ENCODE results near the gene BSDC1. TPM values are rescaled to one million over a fixed set of nuclear protein-coding genes. Genes with fewer than 3 reads are reported as not detected.
"Not testable (repeated sequence)": the region's sequence is repeated elsewhere in the genome, so short reads cannot be mapped to it uniquely, and the experiment has no call there.

Gene BSDC1, protein sequence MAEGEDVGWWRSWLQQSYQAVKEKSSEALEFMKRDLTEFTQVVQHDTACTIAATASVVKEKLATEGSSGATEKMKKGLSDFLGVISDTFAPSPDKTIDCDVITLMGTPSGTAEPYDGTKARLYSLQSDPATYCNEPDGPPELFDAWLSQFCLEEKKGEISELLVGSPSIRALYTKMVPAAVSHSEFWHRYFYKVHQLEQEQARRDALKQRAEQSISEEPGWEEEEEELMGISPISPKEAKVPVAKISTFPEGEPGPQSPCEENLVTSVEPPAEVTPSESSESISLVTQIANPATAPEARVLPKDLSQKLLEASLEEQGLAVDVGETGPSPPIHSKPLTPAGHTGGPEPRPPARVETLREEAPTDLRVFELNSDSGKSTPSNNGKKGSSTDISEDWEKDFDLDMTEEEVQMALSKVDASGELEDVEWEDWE
- total RNA-seq (10 to 100 TPM; 35.1 to 37.6 TPM), polyA plus RNA-seq (50.0 TPM)

DNA sequence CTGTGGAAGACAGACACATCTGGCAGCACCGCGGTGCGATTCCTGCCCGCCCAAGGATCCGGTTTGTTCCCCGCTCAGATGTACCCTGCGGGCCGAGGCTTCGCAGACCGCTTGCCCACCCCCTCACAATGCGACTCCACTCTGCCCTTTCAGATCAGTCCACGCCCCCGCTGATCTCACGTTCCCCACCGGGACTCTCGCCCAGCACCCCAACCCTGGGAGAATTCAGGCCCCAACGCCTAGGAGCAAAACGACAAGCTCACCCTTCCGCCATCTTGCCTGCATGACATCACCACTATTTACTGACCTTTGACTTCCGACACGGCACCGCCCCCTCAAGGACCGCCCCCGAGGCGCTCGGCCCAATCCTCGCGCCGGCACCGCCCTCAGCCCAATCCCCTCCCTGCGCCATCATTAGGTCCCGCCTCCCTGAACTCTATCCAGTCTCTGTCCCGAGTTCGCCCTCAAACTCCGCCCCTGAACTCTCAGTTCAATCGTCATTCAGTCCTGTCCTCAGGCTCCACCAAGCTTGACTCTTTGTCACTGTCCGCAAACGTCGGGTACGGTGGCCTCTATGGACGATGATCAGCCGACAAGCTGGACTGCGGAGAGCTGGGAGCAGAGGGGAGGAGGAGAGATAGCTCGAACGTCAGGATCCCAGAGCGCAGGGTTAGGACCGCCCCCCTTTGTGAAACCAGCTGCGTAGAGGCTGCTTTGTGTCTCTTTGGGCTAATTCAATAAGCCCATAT is at the start of gene BSDC1:
BSDC1 (minus strand) TSS at position 301 of the 749 bp plus-strand sequence; CDS start at position 274, 27 bp downstream.
- Mint-ChIP-seq H3K36me3 (peaks cover 0 to 20% (median 1%) of the 10 kb centered on the region in 3 donors), H3K4me1 (peaks cover 12 to 26% (median 14%) of the 10 kb centered on the region in 3 donors), H3K27me3 (peaks cover 0 to 2% of the 10 kb centered on the region in 2 donors), H3K4me3 (peak within 1 kb of the TSS; percentile 92 to 100 (median 98)), H3K27ac (peak within 1 kb of the TSS; percentile 84 to 100 (median 100)), H3K9me3 (no peaks in the 10 kb centered on the region)
- Histone ChIP-seq H3K4me1 (ENCODE audit: insufficient read depth, low read length) (peaks cover 39% of the 10 kb centered on the region), H3K27me3 (ENCODE audit: insufficient read depth, low read length, poor library complexity, severe bottlenecking) (no peaks in the 10 kb centered on the region), H3K36me3 (ENCODE audit: insufficient read depth, low read length) (peaks cover 20% of the 10 kb centered on the region), H3K27ac (ENCODE audit: low read depth, low read length) (peak within 1 kb of the TSS; percentile 99), H3K9me3 (ENCODE audit: low read length) (no peaks in the 10 kb centered on the region), H3K4me3 (ENCODE audit: low read length) (peak within 1 kb of the TSS; percentile 99)
- DNase-seq = peak; percentile 96 to 98 (median 97)
- ChIA-PET POLR2A (interaction anchor here (0.6 to 2.2 kb wide), 22 partner anchors 8 to 381 kb away, joined by 3 to 18 read pairs (median 4); partner anchors contain the start of genes CCDC28B, IQCC, KHDRBS1 and KPNA6), CTCF (interaction anchor here (0.6 to 2.9 kb wide), 8 partner anchors 9 to 430 kb away, joined by 3 to 18 read pairs (median 4); partner anchors contain the start of genes KPNA6 and MARCKSL1)

DNA sequence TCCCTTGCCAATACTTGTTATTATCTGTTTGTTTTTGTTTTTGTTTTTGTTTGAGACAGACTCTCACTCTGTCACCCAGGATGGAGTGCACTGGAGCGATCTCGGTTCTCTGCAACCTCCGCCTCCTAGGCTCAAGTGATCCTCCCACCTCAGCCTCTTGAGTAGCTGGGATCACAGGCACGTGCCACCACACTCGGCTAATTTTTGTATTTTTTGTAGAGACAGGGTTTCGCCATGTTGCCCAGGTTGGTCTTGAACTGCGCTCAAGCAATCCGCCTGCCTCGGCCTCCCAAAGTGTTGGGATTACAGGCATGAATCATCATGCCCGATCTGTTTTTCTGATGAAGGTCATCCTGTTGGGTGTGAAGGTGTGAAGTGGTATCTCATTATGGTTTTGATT is 47.2 kb upstream of the BSDC1 start:
- DNase-seq; POLR2A ChIA-PET; H3K4me3 ChIP-seq (ENCODE audit: low read length); CTCF ChIA-PET; H3K4me1 Mint-ChIP-seq; H3K36me3 ChIP-seq (ENCODE audit: insufficient read depth, low read length); H3K27ac Mint-ChIP-seq; H3K27ac ChIP-seq (ENCODE audit: low read depth, low read length); H3K9me3 ChIP-seq (ENCODE audit: low read length); H3K4me1 ChIP-seq (ENCODE audit: insufficient read depth, low read length); H3K27me3 ChIP-seq (ENCODE audit: insufficient read depth, low read length, poor library complexity, severe bottlenecking); H3K36me3 Mint-ChIP-seq; H3K4me3 Mint-ChIP-seq: not testable (repeated sequence)
- Mint-ChIP-seq H3K9me3 (peaks cover 0 to 16% (median 8%) of the 10 kb centered on the region in 5 donors), H3K27me3 (peaks cover 27 to 49% of the 10 kb centered on the region in 2 donors)

GRCh38 chr1:32438777-32439176 is 44.5 kb upstream of the BSDC1 start:
- DNase-seq; H3K27ac Mint-ChIP-seq; H3K9me3 ChIP-seq (ENCODE audit: low read length); H3K4me1 ChIP-seq (ENCODE audit: insufficient read depth, low read length); H3K4me1 Mint-ChIP-seq; H3K4me3 Mint-ChIP-seq; CTCF ChIA-PET; H3K27ac ChIP-seq (ENCODE audit: low read depth, low read length); H3K36me3 ChIP-seq (ENCODE audit: insufficient read depth, low read length); H3K4me3 ChIP-seq (ENCODE audit: low read length); H3K36me3 Mint-ChIP-seq; H3K27me3 ChIP-seq (ENCODE audit: insufficient read depth, low read length, poor library complexity, severe bottlenecking): not testable (repeated sequence)
- POLR2A ChIA-PET = interaction anchor here (0.5 kb wide), 1 partner anchor 53 kb away, joined by 5 read pairs; no protein-coding TSS in a partner anchor
- Mint-ChIP-seq H3K27me3 (peaks cover 28 to 51% of the 10 kb centered on the region in 2 donors), H3K9me3 (peaks cover 0 to 16% (median 8%) of the 10 kb centered on the region in 5 donors)

- H3K4me3 Mint-ChIP-seq = no peak overlapping the region
- no peak overlapping the region for H3K27ac Mint-ChIP-seq
- CTCF ChIA-PET = no interaction called here
- no peak overlapping the region for H3K4me3 ChIP-seq (ENCODE audit: low read length)
- peaks cover 33 to 51% of the 10 kb centered on the region in 2 donors for H3K27me3 Mint-ChIP-seq
- peaks cover 4% of the 10 kb centered on the region for H3K9me3 ChIP-seq (ENCODE audit: low read length)
- no peak overlapping the region for H3K27ac ChIP-seq (ENCODE audit: low read depth, low read length)
- no peaks in the 10 kb centered on the region for H3K36me3 ChIP-seq (ENCODE audit: insufficient read depth, low read length)
- no peaks in the 10 kb centered on the region for H3K27me3 ChIP-seq (ENCODE audit: insufficient read depth, low read length, poor library complexity, severe bottlenecking)
- H3K36me3 Mint-ChIP-seq = peaks cover 0 to 9% (median 5%) of the 10 kb centered on the region in 3 donors
- POLR2A ChIA-PET = no interaction called here
- H3K4me1 Mint-ChIP-seq = no peaks in the 10 kb centered on the region
- peaks cover 0 to 16% (median 8%) of the 10 kb centered on the region in 5 donors for H3K9me3 Mint-ChIP-seq
- H3K4me1 ChIP-seq (ENCODE audit: insufficient read depth, low read length) = no peaks in the 10 kb centered on the region
- DNase-seq = no peak
Measured at GRCh38 chr1:32438136-32438535, 43.9 kb upstream of the BSDC1 start.

DNA sequence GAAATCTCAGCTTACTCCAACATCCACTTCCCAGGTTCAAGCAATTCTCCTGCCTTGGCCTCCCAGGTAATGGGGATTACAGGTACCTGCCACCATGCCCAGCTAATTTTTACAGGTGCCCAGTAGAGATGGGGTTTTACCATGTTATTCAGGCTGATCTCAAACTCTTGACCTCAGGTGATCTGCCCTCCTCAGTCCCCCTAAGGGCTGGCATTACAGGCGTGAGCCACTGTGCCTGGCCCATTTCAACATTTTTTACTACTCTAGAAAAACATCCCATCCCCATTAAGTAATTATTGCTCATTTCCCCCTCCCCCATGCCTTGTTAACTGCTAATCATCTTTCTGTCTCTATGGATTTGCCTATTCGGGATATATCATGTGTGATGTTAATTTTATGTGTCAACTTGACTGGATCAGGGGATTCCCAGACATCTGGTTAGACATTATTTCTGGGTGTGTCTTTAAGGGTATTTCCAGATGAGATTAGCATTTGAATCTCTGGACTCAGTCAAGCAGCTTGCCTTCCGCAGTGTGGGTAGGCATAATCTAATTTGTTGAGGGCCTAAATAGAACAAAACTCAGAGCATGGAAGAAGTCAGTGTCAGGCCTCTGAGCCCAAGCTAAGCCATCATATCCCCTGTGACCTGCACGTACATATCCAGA is 37.6 kb upstream of the BSDC1 start:
- Histone ChIP-seq H3K27me3 (ENCODE audit: insufficient read depth, low read length, poor library complexity, severe bottlenecking) (peaks cover 9% of the 10 kb centered on the region), H3K4me3 (ENCODE audit: low read length) (no peak overlapping the region), H3K27ac (ENCODE audit: low read depth, low read length) (no peak overlapping the region), H3K9me3 (ENCODE audit: low read length) (no peaks in the 10 kb centered on the region), H3K4me1 (ENCODE audit: insufficient read depth, low read length) (no peaks in the 10 kb centered on the region), H3K36me3 (ENCODE audit: insufficient read depth, low read length) (no peaks in the 10 kb centered on the region)
- Mint-ChIP-seq H3K4me3 (no peak overlapping the region), H3K9me3 (no peaks in the 10 kb centered on the region), H3K4me1 (no peaks in the 10 kb centered on the region), H3K36me3 (peaks cover 0 to 7% (median 0%) of the 10 kb centered on the region in 3 donors), H3K27ac (no peak overlapping the region), H3K27me3 (peaks cover 23 to 61% of the 10 kb centered on the region in 2 donors)
- no peak for DNase-seq
- ChIA-PET POLR2A (no interaction called here), CTCF (no interaction called here)

- no peaks in the 10 kb centered on the region for H3K4me1 Mint-ChIP-seq
- no peak overlapping the region for H3K27ac Mint-ChIP-seq
- Histone ChIP-seq H3K4me3 (ENCODE audit: low read length) (no peak overlapping the region), H3K27me3 (ENCODE audit: insufficient read depth, low read length, poor library complexity, severe bottlenecking) (peaks cover 15% of the 10 kb centered on the region), H3K9me3 (ENCODE audit: low read length) (no peaks in the 10 kb centered on the region), H3K36me3 (ENCODE audit: insufficient read depth, low read length) (no peaks in the 10 kb centered on the region), H3K27ac (ENCODE audit: low read depth, low read length) (no peak overlapping the region), H3K4me1 (ENCODE audit: insufficient read depth, low read length) (no peaks in the 10 kb centered on the region)
- no peaks in the 10 kb centered on the region for H3K9me3 Mint-ChIP-seq
- no peak for DNase-seq
- H3K4me3 Mint-ChIP-seq = no peak overlapping the region
- H3K27me3 Mint-ChIP-seq = peaks cover 30 to 68% of the 10 kb centered on the region in 2 donors
- POLR2A ChIA-PET = no interaction called here
- H3K36me3 Mint-ChIP-seq = peaks cover 0 to 7% (median 0%) of the 10 kb centered on the region in 3 donors
- CTCF ChIA-PET = no interaction called here
Measured at GRCh38 chr1:32427264-32427963, 33.2 kb upstream of the BSDC1 start.

GRCh38 chr1:32426489-32427255 is 32.4 kb upstream of the BSDC1 start:
- H3K4me1 Mint-ChIP-seq = no peaks in the 10 kb centered on the region
- DNase-seq = no peak
- peaks cover 0 to 7% (median 0%) of the 10 kb centered on the region in 3 donors for H3K36me3 Mint-ChIP-seq
- Histone ChIP-seq H3K4me3 (ENCODE audit: low read length) (no peak overlapping the region), H3K4me1 (ENCODE audit: insufficient read depth, low read length) (no peaks in the 10 kb centered on the region), H3K27me3 (ENCODE audit: insufficient read depth, low read length, poor library complexity, severe bottlenecking) (peaks cover 15% of the 10 kb centered on the region), H3K27ac (ENCODE audit: low read depth, low read length) (no peak overlapping the region), H3K36me3 (ENCODE audit: insufficient read depth, low read length) (no peaks in the 10 kb centered on the region), H3K9me3 (ENCODE audit: low read length) (no peaks in the 10 kb centered on the region)
- CTCF ChIA-PET = no interaction called here
- H3K9me3 Mint-ChIP-seq = no peaks in the 10 kb centered on the region
- no peak overlapping the region for H3K4me3 Mint-ChIP-seq
- POLR2A ChIA-PET = no interaction called here
- H3K27ac Mint-ChIP-seq = no peak overlapping the region
- peaks cover 30 to 64% of the 10 kb centered on the region in 2 donors for H3K27me3 Mint-ChIP-seq
